Endothelial cell of umbilical vein (primary cell): ENCODE results near the gene PGLYRP4. TPM values are rescaled to one million over a fixed set of nuclear protein-coding genes. Genes with fewer than 3 reads are reported as not detected.

Source experiments
- BruUV-seq: library from RNA; stranded (reverse); fragments of 400-500 nt; replicated peaks from 2 replicates; lab custom pipeline; 2021; lab: Mats Ljungman, UMichigan
- CTCF ChIA-PET: fragments of 300-600, 350-600 bp; sonication (Branson Sonifier 250); formaldehyde crosslinking; loops from one replicate; lab custom pipeline; 2021; ENCODE audit warnings: antibody characterized with exemption, inconsistent platforms; lab: Charles Lee
- POLR2A ChIA-PET: fragments of 300-600, 350-600 bp; sonication (Branson Sonifier 250); formaldehyde crosslinking; loops from one replicate; lab custom pipeline; 2021; ENCODE audit warnings: antibody characterized with exemption, inconsistent platforms; lab: Charles Lee
- DNase-seq: peaks from one replicate; pipeline ENCODE4 v3.0.0-alpha.2; 2011; ENCODE audit warnings: low read depth, low spot score
- FAIRE-seq: peaks from 2 replicates; lab custom pipeline; 2011; peaks lifted over from hg19 to GRCh38; lab: Jason Lieb, UNC
- H2AFZ ChIP-seq: 2 replicates; pipeline ENCODE4 v1.6.0; 2012; ENCODE audit warnings: low read depth, low read length, control low read depth, inconsistent platforms
- H3K27ac ChIP-seq: 2 replicates; pipeline ENCODE4 v1.5.1; 2011; ENCODE audit warnings: low read depth, mild to moderate bottlenecking, control low read depth, low read length, moderate library complexity; ENCODE audit not compliant: insufficient read depth
- H3K27me3 ChIP-seq, 2 experiments: 2 replicates each; pipeline versions ENCODE4 v1.6.0 to v1.6.1; 2011; ENCODE audit warnings: low read length in 2 of 2, mixed read lengths in 1 of 2; ENCODE audit not compliant: control insufficient read depth in 2 of 2, insufficient read depth in 2 of 2
- H3K36me3 ChIP-seq, 2 experiments: 2 replicates in 1 of 2; 3 replicates in 1 of 2; pipeline ENCODE4 v1.5.1; 2011; ENCODE audit warnings: low read length in 2 of 2, mild to moderate bottlenecking in 1 of 2, moderate library complexity in 1 of 2; ENCODE audit not compliant: control insufficient read depth in 2 of 2, insufficient read depth in 2 of 2; ENCODE audit errors: extremely low read depth in 1 of 2
- H3K4me1 ChIP-seq: 3 replicates; pipeline ENCODE4 v1.5.1; 2011; ENCODE audit warnings: mild to moderate bottlenecking, low read length; ENCODE audit not compliant: control insufficient read depth, insufficient read depth; ENCODE audit errors: extremely low read depth
- H3K4me2 ChIP-seq: 2 replicates; pipeline ENCODE4 v1.6.1; 2011; ENCODE audit warnings: low read length, control low read depth, mixed read lengths; ENCODE audit not compliant: insufficient read depth
- H3K4me3 ChIP-seq, 3 experiments: fragments of 200-600 bp in 1 of 3; sonication (generic), shearing (Covaris generic) in 1 of 3; replicated peaks in 1 of 3; 2 replicates each; pipeline ENCODE4 v1.5.1; 2011 to 2016; ENCODE audit warnings: control low read depth in 3 of 3, low read length in 3 of 3, mild to moderate bottlenecking in 2 of 3, inconsistent platforms in 1 of 3, low read depth in 1 of 3, moderate library complexity in 1 of 3; ENCODE audit not compliant: insufficient read depth in 1 of 3
- H3K79me2 ChIP-seq: 2 replicates; pipeline ENCODE4 v1.6.0; 2012; ENCODE audit warnings: low read length, inconsistent platforms; ENCODE audit not compliant: control insufficient read depth, insufficient read depth
- H3K9ac ChIP-seq: replicated peaks from 2 replicates; pipeline ENCODE3; 2011; ENCODE audit warnings: low read length, control low read depth; ENCODE audit not compliant: insufficient read depth; ENCODE audit errors: extremely low read depth
- H3K9me1 ChIP-seq: replicated peaks from 3 replicates; pipeline ENCODE4 v1.6.0; 2011; ENCODE audit warnings: mild to moderate bottlenecking, low read length; ENCODE audit not compliant: control insufficient read depth, insufficient read depth; ENCODE audit errors: extremely low read depth
- H3K9me3 ChIP-seq: replicated peaks from 2 replicates; pipeline ENCODE4 v1.5.1; 2012; ENCODE audit warnings: low read length, inconsistent platforms; ENCODE audit not compliant: control insufficient read depth, insufficient read depth
- H4K20me1 ChIP-seq: replicated peaks from 2 replicates; pipeline ENCODE3; 2011; ENCODE audit warnings: mild to moderate bottlenecking, low read length; ENCODE audit not compliant: control insufficient read depth, insufficient read depth; ENCODE audit errors: extremely low read depth
- EZH2 ChIP-seq: IDR thresholded peaks from 2 replicates; pipeline ENCODE4 v1.6.1; 2012; ENCODE audit warnings: borderline replicate concordance, low read depth, mild to moderate bottlenecking, moderate library complexity, low read length, inconsistent platforms; ENCODE audit not compliant: severe bottlenecking
- FOS ChIP-seq: IDR thresholded peaks from 2 replicates; pipeline ENCODE4 v1.6.1; 2011; ENCODE audit warnings: mild to moderate bottlenecking, low read length, moderate library complexity, borderline replicate concordance; ENCODE audit not compliant: insufficient read depth
- GATA2 ChIP-seq: IDR thresholded peaks from 2 replicates; pipeline ENCODE4 v1.7.0; 2011; ENCODE audit warnings: low read depth, mild to moderate bottlenecking, moderate library complexity, mixed read lengths, low read length; ENCODE audit not compliant: insufficient read length, insufficient read depth
- JUN ChIP-seq: IDR thresholded peaks from 2 replicates; pipeline ENCODE4 v1.6.1; 2011; ENCODE audit warnings: borderline replicate concordance, low read depth; ENCODE audit not compliant: insufficient read length, insufficient read depth
- MYC ChIP-seq: IDR thresholded peaks from one replicate; pipeline ENCODE4 v1.6.1; 2011; ENCODE audit warnings: mild to moderate bottlenecking, low read depth, low read length
- POLR2A ChIP-seq: IDR thresholded peaks from 2 replicates; pipeline ENCODE4 v1.6.1; 2012; ENCODE audit warnings: low read depth, mild to moderate bottlenecking, control low read depth, low read length
- POLR2AphosphoS5 ChIP-seq: IDR thresholded peaks from 2 replicates; pipeline ENCODE4 v1.6.1; 2012; ENCODE audit warnings: low read depth, mild to moderate bottlenecking, control low read depth, low read length, moderate library complexity; ENCODE audit not compliant: insufficient read depth
- dilution Hi-C: fragments of 300-500 bp; cut with MboI; formaldehyde crosslinking; loops from one replicate; pipeline ENCODE4 v1.15.0; 2019; ENCODE audit warnings: low sequenced_read_pairs; ENCODE audit not compliant: extremely low pct_ligation_motif_present
- intact Hi-C: fragments of 100-400 bp; cut with micrococcal nuclease; formaldehyde crosslinking; loops from one replicate; pipeline ENCODE4 v1.10.0; 2022
- polyA plus RNA-seq, 4 experiments: library from polyadenylated mRNA; depleted of rRNA in 3 of 4; stranded (reverse) in 3 of 4; unstranded in 1 of 4; fragments of >200 nt; gene quantifications; 2 replicates each; pipeline versions ENCODE4 v1.2.1 to v1.2.3, GENCODE V29; 2011 to 2012; ENCODE audit warnings: missing spikeins in 1 of 4
- total RNA-seq: library from RNA; stranded (reverse); gene quantifications from 2 replicates; pipeline ENCODE4 v1.2.3, GENCODE V29; 2021
- TF ChIP-seq, protein P1 (sequence below), 2 donors: IDR thresholded peaks; 1 replicate in 1 of 2; 2 replicates in 1 of 2; pipeline ENCODE4 v1.5.1; 2011; ENCODE audit warnings: low read length in 2 of 2, mild to moderate bottlenecking in 2 of 2, moderate library complexity in 2 of 2, control low read depth in 1 of 2, inconsistent platforms in 1 of 2, low read depth in 1 of 2; ENCODE audit not compliant: insufficient read depth in 1 of 2; ENCODE audit errors: extremely low read depth in 1 of 2
- TF ChIP-seq, protein P2 (sequence below): IDR thresholded peaks from 2 replicates; pipeline ENCODE4 v1.6.1; 2011; ENCODE audit not compliant: insufficient read depth, insufficient read length

Gene PGLYRP4
- total and polyA plus RNA-seq, 2 donors (not counting 3 experiments of a cell fraction or from before 2014, with no cell fraction given): not detected

DNA sequence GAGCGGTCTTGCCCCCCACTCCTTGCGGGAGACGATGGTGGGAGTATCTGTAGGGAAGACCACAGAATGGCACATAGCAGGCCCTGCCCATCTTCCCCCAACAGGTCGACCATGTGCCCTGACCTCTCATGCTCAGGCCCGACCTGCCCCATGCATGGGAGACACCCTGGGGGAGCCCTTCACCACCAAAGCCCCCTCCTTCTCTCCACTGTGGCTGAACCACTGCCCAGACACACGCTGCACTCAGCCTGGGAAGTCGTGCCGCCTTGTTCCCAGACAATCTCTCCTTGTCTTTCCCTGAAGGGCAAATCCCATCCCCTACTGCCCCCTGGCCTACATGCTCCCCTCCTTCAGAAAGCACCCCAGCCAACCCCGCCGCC, 41.4 kb downstream of the PGLYRP4 start:
- Histone ChIP-seq H3K9me1 (no peaks in the 10 kb centered on the region), H3K9ac (no peak overlapping the region), H3K4me3 (no peak overlapping the region), H3K4me2 (no peak overlapping the region), H4K20me1 (no peaks in the 10 kb centered on the region), H2AFZ (no peak overlapping the region), H3K4me1 (no peaks in the 10 kb centered on the region), H3K79me2 (no peaks in the 10 kb centered on the region), H3K27me3 (no peaks in the 10 kb centered on the region), H3K27ac (no peak overlapping the region), H3K36me3 (no peaks in the 10 kb centered on the region), H3K9me3 (no peaks in the 10 kb centered on the region)
- dilution Hi-C loops: no loop called here
- TF ChIP-seq MYC (no peak), EZH2 (no peak), JUN (no peak), FOS (no peak), POLR2A (no peak), GATA2 (no peak), POLR2AphosphoS5 (no peak)
- TF ChIP-seq, protein P1, sequence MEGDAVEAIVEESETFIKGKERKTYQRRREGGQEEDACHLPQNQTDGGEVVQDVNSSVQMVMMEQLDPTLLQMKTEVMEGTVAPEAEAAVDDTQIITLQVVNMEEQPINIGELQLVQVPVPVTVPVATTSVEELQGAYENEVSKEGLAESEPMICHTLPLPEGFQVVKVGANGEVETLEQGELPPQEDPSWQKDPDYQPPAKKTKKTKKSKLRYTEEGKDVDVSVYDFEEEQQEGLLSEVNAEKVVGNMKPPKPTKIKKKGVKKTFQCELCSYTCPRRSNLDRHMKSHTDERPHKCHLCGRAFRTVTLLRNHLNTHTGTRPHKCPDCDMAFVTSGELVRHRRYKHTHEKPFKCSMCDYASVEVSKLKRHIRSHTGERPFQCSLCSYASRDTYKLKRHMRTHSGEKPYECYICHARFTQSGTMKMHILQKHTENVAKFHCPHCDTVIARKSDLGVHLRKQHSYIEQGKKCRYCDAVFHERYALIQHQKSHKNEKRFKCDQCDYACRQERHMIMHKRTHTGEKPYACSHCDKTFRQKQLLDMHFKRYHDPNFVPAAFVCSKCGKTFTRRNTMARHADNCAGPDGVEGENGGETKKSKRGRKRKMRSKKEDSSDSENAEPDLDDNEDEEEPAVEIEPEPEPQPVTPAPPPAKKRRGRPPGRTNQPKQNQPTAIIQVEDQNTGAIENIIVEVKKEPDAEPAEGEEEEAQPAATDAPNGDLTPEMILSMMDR (IDR thresholded peaks at IDR 0.05; ENCODE audit: extremely low read depth in 1 of 2, insufficient read depth in 1 of 2, low read depth in 1 of 2, low read length in 2 of 2): no peak
- TF ChIP-seq, protein P2, sequence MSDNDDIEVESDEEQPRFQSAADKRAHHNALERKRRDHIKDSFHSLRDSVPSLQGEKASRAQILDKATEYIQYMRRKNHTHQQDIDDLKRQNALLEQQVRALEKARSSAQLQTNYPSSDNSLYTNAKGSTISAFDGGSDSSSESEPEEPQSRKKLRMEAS: no peak
- DNase-seq: no peak
- intact Hi-C loops: no loop called here
- ChIA-PET POLR2A (no interaction called here), CTCF (no interaction called here)
- FAIRE-seq: no peak
- no TSS peak for BruUV-seq
